OCI-LY1 (cell line): ENCODE data around the gene DGCR6L.
"Not testable (repeated sequence)": the region's sequence is repeated elsewhere in the genome, so short reads cannot be mapped to it uniquely, and the experiment has no call there.

Experiments used
- EZH2 ChIP-seq: fragments of 200-600 bp; sonication (generic), shearing (Covaris generic); IDR thresholded peaks from 2 replicates; pipeline ENCODE4 v1.8.0; 2017; ENCODE audit warnings: borderline replicate concordance, mixed run types, mild to moderate bottlenecking, antibody characterized with exemption, low read length, moderate library complexity, mixed read lengths
- TF ChIP-seq, protein P1 (sequence below): fragments of 200-600 bp; sonication (generic), shearing (Covaris generic); IDR thresholded peaks from 2 replicates; pipeline ENCODE4 v1.5.1; 2017; ENCODE audit warnings: mild to moderate bottlenecking, antibody characterized with exemption, low read length, moderate library complexity, mixed read lengths

DNA sequence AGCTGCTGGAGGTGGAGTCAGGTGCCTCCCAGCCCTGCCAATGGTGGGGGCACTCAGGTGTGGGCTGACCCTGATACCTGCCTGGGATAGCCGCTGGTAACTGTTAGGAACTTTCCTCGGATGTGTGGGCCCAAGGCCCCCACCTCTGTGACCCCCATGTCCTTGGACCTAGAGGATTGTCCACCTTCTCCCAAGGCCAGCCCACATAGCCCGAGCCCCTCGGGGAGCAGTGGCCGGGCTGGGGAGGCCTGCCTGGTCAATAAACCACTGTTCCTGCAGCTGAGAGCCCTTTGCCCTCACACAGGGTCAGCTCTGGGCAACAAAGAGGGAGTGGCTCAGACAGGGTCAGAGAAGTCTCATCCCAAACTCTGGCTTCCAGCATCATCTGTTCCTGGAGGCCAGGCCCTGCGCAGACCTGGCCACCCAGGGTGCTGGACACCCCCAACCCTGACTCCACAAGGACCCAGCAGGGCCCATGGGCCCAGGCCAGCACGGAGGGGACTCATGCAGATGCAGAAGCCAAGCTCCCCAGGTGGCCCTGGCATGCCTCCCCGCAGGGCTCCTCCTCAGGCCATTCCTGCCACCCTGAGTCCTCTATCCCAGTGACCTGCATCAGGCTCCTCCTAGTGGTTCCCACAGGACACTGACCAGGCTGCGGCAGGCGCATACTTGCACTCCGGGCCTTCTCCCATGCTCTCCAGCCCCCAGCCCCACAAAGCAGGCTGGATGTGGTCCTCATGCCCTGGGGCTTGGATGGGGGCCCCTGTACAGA, 6.4 kb downstream of the DGCR6L start:
- TF ChIP-seq, protein P1, sequence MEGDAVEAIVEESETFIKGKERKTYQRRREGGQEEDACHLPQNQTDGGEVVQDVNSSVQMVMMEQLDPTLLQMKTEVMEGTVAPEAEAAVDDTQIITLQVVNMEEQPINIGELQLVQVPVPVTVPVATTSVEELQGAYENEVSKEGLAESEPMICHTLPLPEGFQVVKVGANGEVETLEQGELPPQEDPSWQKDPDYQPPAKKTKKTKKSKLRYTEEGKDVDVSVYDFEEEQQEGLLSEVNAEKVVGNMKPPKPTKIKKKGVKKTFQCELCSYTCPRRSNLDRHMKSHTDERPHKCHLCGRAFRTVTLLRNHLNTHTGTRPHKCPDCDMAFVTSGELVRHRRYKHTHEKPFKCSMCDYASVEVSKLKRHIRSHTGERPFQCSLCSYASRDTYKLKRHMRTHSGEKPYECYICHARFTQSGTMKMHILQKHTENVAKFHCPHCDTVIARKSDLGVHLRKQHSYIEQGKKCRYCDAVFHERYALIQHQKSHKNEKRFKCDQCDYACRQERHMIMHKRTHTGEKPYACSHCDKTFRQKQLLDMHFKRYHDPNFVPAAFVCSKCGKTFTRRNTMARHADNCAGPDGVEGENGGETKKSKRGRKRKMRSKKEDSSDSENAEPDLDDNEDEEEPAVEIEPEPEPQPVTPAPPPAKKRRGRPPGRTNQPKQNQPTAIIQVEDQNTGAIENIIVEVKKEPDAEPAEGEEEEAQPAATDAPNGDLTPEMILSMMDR = not testable (repeated sequence)
- TF ChIP-seq EZH2 = not testable (repeated sequence)
